CD4-positive, alpha-beta T cell treated with Interleukin-2 at 100 ng/mL for 4 hours (primary cell): ENCODE results near the gene PDK1.
"Not testable (repeated sequence)": the region's sequence is repeated elsewhere in the genome, so short reads cannot be mapped to it uniquely, and the experiment has no call there.

ENCODE experiments used
- DNase-seq: peaks from one replicate; pipeline ENCODE4 v3.0.0-alpha.2; 2020; ENCODE audit warnings: low spot score

Gene PDK1

GRCh38 chr2:172552547-172553291 lies 3.2 kb upstream of the PDK1 start:
- DNase-seq: no peak

- no peak for DNase-seq
Measured at GRCh38 chr2:172554352-172555271, 1.3 kb upstream of the PDK1 start.

GRCh38 chr2:172555272-172555521 lies 693 bp upstream of the PDK1 start:
- DNase-seq: no peak

GRCh38 chr2:172556284-172557033 lies 569 bp downstream of the PDK1 start:
- DNase-seq: peak; percentile 45

- DNase-seq: no peak
Measured at GRCh38 chr2:172558372-172558771, 2.5 kb downstream of the PDK1 start.

GRCh38 chr2:172560721-172561120 lies 4.8 kb downstream of the PDK1 start:
- no peak for DNase-seq

GRCh38 chr2:172561270-172561669 lies 5.4 kb downstream of the PDK1 start:
- DNase-seq: no peak

GRCh38 chr2:172562298-172562697 lies 6.4 kb downstream of the PDK1 start:
- no peak for DNase-seq

GRCh38 chr2:172564376-172564775 lies 8.5 kb downstream of the PDK1 start:
- DNase-seq: no peak

GRCh38 chr2:172571245-172571644 lies 15.4 kb downstream of the PDK1 start:
- DNase-seq: no peak

GRCh38 chr2:172572981-172573380 lies 17.1 kb downstream of the PDK1 start:
- DNase-seq: no peak

- DNase-seq: no peak
Measured at GRCh38 chr2:172574965-172575364, 19.1 kb downstream of the PDK1 start.

GRCh38 chr2:172578054-172578453 lies 22.2 kb downstream of the PDK1 start:
- DNase-seq: no peak

GRCh38 chr2:172578860-172579512 lies 23.1 kb downstream of the PDK1 start:
- no peak for DNase-seq

- no peak for DNase-seq
Measured at GRCh38 chr2:172580544-172580943, 24.7 kb downstream of the PDK1 start.

GRCh38 chr2:172582656-172583055 lies 26.8 kb downstream of the PDK1 start:
- DNase-seq: no peak

GRCh38 chr2:172586245-172586891 lies 30.5 kb downstream of the PDK1 start:
- no peak for DNase-seq

- not testable (repeated sequence) for DNase-seq
Measured at GRCh38 chr2:172587231-172587630, 31.3 kb downstream of the PDK1 start.

GRCh38 chr2:172588931-172589330 lies 33.0 kb downstream of the PDK1 start:
- no peak for DNase-seq

- DNase-seq: not testable (repeated sequence)
Measured at GRCh38 chr2:172591386-172591785, 35.5 kb downstream of the PDK1 start.

- not testable (repeated sequence) for DNase-seq
Measured at GRCh38 chr2:172592190-172592589, 36.3 kb downstream of the PDK1 start.

GRCh38 chr2:172596776-172597175 lies 40.9 kb downstream of the PDK1 start:
- DNase-seq: no peak
